ENCODE results near the gene TTC22.

GRCh38 chr1:54815086-54815876 lies 14.2 kb upstream of the TTC22 start:
- no peak for TF ChIP-seq EP300 (IDR thresholded peaks at IDR 0.05)
- TF ChIP-seq, protein P1, sequence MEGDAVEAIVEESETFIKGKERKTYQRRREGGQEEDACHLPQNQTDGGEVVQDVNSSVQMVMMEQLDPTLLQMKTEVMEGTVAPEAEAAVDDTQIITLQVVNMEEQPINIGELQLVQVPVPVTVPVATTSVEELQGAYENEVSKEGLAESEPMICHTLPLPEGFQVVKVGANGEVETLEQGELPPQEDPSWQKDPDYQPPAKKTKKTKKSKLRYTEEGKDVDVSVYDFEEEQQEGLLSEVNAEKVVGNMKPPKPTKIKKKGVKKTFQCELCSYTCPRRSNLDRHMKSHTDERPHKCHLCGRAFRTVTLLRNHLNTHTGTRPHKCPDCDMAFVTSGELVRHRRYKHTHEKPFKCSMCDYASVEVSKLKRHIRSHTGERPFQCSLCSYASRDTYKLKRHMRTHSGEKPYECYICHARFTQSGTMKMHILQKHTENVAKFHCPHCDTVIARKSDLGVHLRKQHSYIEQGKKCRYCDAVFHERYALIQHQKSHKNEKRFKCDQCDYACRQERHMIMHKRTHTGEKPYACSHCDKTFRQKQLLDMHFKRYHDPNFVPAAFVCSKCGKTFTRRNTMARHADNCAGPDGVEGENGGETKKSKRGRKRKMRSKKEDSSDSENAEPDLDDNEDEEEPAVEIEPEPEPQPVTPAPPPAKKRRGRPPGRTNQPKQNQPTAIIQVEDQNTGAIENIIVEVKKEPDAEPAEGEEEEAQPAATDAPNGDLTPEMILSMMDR (IDR thresholded peaks at IDR 0.05), result no peak
